ENCODE data around the gene AARS2.
"Not testable (repeated sequence)": the region's sequence is repeated elsewhere in the genome, so short reads cannot be mapped to it uniquely, and the experiment has no call there.

GRCh38 chr6:44314657-44315056, 1.5 kb upstream of the AARS2 start:
- TF ChIP-seq, protein P1, sequence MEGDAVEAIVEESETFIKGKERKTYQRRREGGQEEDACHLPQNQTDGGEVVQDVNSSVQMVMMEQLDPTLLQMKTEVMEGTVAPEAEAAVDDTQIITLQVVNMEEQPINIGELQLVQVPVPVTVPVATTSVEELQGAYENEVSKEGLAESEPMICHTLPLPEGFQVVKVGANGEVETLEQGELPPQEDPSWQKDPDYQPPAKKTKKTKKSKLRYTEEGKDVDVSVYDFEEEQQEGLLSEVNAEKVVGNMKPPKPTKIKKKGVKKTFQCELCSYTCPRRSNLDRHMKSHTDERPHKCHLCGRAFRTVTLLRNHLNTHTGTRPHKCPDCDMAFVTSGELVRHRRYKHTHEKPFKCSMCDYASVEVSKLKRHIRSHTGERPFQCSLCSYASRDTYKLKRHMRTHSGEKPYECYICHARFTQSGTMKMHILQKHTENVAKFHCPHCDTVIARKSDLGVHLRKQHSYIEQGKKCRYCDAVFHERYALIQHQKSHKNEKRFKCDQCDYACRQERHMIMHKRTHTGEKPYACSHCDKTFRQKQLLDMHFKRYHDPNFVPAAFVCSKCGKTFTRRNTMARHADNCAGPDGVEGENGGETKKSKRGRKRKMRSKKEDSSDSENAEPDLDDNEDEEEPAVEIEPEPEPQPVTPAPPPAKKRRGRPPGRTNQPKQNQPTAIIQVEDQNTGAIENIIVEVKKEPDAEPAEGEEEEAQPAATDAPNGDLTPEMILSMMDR (IDR thresholded peaks at IDR 0.05), result not testable (repeated sequence)
- TF ChIP-seq POLR2AphosphoS5, POLR2A, EP300 (IDR thresholded peaks at IDR 0.05): not testable (repeated sequence)

All from gastroesophageal sphincter (tissue), 3 donors.